GDM1 (cell line): ENCODE results near the gene NKD2.
"Not testable (repeated sequence)": the region's sequence is repeated elsewhere in the genome, so short reads cannot be mapped to it uniquely, and the experiment has no call there.

Source experiments
- DNase-seq: peaks from one replicate; lab custom pipeline; 2025; lab: John Stamatoyannopoulos, UW

NKD2 gene

DNA sequence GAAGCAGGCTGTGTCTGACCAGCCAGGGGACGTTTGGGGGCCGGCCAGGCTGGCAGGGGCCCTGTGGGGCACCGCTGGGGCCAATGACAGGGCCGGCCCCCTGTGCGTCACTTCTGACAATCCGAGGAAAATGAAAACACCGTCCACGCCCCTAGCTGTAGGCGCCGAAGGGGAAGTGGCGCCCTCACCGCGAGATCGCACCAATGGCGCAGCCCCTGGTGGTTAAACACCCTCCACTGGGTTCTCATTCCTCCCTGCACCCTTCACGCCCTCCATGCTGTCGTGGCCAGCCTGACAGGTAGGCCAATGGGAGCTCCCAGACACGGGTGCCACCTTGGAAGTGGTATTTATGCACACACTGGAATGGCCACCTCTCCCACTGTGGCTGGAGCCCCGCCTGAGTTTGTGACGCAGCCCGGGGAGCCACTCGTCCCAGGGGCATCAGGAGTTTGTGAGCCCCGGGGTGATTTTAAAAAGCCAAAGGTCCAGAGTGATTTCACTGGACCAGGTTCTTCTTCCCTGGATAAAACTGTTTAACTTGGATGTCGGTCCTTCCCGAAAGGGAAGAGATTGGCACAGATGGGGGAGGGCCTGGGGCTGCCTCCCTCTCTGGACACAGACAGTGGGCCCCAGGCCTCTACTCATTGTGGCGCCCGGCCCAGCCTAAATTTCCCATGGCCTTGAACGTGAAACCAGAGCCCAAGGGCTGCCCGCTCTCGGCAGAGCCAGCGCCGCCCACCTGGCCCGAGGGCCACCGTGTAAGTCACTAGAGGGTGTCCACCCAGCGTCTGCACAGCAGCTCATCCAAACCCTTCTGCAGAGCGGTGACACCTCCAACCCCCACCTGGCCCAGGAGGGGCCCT is 49.7 kb downstream of the NKD2 start:
- no peak for DNase-seq

GRCh38 chr5:1058988-1059883 is 50.6 kb downstream of the NKD2 start:
- no peak for DNase-seq

DNA sequence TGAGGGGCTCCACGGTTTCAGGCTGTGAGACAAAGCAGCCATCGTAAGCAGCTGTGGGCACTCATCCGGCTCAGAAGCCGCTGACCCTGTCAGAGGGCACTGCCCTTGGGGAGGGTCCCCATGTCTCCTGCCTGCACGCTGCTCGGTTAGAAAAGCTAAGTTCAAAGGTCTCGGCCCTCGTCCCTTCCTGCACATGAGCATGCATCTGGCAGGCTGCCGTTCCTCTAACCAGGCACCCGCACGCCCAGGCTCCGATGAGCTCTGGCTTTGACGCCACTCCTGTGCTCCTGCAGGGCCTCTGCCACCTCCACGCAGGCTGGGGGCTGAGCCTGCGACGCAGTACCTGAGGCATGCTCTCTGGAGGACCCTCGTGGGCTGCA is 51.3 kb downstream of the NKD2 start:
- DNase-seq = no peak

DNA sequence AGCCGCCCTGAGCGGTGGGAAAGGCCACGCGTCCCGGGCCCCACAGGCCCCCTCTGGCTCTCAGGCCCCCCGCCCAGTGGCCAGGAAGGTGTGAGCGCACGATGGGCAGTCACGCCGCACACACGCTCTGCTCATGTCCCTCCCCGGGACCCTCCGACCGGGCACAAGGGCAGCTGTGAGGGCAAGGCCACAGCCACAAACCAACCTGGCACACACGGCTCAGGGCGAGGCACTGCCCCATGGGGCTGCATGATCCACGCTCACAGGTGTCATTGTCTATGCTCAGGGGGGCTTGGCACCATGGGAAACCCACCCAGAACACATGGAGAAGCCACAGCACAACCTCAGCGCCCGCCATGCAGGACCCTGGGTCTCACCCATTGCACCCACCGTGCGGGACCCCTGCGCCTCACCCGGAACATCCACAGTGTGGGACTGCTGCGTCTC is 52.0 kb downstream of the NKD2 start:
- no peak for DNase-seq

DNA sequence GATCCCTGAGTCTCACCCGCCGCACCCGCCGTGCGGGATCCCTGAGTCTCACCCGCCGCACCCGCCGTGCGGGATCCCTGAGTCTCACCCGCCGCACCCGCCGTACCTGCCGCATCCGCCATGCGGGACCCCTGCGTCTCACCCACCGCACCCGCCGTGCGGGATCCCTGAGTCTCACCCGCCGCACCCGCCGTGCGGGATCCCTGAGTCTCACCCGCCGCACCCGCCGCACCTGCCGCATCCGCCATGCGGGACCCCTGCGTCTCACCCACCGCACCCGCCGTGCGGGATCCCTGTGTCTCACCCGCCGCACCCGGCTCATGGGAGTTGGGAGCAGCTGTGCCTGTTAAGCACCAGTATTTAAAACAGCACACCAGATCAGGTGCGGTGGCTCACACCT is 52.7 kb downstream of the NKD2 start:
- not testable (repeated sequence) for DNase-seq

DNA sequence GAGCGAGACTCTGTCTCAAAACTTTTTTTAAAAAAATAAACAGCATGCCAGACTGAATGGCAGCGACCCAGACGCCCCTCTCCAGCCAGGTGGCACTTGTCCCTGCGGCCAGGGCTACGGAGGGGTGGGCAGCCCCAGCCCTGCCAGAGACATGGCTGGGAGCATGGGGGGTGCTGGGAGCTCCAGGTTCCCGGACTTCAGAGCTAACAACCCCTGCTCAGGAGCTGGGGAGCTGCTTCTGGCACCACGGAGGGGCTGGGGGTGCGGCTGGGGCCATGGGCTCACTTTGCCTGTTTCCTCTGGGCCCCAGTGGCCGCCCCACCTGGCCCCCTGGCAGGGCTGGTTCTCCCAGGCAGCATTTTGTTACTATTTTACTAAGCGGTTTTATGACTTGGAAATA is 53.3 kb downstream of the NKD2 start:
- DNase-seq = no peak

DNA sequence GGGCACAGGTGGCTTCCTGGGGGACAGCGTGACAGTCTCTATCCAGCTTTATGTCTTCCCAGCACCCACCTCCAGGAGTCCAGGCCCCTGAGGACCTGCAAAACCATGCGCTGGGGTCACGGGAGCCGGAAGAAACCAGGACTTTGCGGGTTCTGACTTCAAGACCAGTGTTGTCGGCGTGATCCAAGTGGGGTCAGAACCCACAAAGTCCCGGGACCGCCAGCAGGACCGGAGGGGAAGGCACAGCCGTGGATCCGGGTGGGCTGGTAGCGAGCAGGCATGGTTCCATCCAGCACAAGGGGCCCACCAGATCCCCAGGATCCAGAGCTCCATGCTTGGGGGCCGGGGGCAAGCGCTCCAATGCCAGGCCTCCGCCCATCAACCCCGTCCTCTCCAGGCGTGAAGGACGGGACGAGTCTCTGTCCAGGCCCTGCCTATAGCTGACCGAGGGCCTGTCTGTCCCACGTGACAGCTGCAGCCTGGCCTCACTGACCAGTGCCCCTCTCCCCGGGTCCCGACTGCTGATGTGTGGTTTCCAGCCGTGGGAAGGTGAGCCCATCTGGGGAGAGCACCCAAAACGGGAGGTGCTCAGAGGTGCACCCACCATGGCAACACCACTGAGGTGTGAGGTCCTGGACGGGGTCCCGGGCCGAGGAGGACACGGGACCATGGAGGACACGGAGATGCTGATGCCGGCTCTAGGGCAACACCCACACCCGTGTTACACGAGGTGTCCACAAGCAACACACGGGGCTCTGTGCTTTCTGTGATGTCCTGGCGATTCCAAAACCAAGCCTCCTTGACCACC is 54.4 kb downstream of the NKD2 start:
- no peak for DNase-seq

GRCh38 chr5:1063661-1064382 is 55.2 kb downstream of the NKD2 start:
- no peak for DNase-seq

DNA sequence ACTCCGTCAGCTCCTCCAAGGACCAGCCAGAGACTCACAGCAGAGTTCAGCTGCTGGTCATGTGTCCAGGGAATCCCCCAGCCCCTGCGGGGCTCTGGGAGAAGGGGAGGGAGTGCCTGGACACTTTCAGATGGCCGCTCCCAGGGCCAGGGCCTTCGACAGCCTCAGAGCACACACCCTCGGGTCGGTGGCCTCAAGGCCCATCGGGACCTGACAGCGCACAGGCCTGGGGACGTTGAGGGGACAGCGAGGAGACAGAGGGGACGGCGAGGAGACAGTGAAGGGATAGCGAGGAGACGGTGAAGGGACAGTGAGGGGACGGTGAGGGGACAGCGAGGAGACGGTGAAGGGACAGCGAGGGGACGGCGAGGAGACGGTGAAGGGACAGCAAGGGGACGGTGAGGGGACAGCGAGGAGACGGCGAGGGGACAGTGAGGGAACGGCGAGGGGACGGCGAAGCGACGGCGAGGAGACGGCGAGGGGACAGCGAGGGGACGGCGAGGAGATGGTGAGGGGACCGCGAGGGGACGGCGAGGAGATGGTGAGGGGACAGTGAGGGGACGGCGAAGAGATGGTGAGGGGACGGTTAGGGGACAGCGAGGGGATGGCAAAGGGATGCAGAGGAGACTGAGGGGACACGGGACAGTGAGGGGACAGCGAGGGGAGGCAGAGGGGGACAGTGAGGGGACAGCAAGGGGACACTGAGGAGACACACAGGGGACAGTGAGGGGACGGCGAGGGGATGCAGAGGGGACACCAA is 56.0 kb downstream of the NKD2 start:
- no peak for DNase-seq

DNA sequence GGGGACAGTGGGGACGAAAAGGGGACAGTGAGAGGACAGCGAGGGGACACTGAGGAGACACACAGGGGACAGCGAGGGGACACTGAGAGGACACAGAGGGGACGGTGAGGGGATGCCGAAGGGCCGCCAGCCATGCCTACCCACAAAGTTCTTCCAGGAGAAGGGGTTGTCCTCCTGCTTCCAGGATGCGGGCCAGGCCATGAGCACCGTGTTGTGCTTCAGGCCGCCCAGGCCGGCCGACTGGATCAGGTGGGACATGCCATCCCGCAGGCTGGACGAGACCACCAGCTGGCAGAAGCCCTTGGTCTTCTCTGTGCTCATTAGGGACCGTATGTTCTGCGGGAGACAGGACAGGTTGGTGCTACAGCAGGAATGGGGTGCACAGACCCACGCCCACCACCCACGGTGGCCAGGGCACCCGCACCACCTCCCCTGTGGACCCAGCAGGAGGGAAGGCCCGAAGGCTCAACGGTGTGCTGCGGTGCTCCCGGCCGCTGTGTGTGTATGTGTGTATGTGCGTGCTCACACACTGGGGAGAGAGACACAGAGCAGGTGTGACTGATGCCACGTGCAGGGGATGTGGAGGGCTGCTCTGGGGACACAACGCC is 56.6 kb downstream of the NKD2 start:
- DNase-seq = no peak

GRCh38 chr5:1065891-1066650 is 57.5 kb downstream of the NKD2 start:
- DNase-seq = no peak

- no peak for DNase-seq
Measured at GRCh38 chr5:1066676-1067075, 58.1 kb downstream of the NKD2 start.

DNA sequence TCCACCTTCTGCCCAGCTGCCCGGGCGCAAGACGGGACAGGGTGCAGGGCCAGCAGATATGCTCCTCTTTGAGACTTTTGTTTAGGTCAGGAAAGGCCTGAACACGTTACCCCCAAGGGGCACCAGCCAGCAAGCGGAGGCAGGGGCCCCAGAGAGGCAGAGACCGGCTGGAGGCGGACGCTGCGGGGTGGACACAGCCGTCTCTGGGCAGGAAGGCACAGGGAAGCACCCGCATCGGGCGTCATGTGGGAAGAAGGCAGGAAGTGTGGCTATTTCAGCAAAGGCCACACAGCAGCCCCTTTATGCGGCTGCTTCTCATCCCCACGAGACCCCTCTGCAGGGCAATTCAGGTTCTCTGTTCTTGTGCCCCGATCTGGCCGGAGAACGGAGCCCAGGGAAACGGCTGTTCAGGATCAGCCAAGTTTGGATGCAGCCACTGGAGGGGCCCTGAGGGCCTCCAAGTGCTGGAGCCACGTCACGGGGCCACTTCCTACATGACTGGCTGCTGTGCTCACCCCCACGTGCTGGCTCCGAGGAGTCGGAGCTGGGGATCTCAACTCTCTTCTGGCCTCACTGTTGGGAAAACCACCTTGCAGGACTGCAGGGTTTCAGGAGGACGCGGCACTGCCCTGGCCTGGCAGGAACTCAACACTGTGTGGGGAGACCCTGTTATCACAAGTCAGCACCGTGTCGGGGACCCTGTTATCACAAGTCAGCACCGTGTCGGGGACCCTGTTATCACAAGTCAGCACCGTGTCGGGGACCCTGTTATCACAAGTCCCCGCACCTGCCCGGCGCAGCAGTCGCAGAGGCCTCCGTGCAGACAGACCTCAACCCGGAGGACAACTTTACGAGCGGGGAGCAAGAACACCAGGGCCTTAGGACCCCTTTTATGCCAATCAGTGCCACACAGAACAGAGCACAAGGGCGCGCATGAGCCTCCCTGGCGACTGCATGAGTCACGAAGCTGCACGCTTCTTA is 58.8 kb downstream of the NKD2 start:
- DNase-seq = no peak

DNA sequence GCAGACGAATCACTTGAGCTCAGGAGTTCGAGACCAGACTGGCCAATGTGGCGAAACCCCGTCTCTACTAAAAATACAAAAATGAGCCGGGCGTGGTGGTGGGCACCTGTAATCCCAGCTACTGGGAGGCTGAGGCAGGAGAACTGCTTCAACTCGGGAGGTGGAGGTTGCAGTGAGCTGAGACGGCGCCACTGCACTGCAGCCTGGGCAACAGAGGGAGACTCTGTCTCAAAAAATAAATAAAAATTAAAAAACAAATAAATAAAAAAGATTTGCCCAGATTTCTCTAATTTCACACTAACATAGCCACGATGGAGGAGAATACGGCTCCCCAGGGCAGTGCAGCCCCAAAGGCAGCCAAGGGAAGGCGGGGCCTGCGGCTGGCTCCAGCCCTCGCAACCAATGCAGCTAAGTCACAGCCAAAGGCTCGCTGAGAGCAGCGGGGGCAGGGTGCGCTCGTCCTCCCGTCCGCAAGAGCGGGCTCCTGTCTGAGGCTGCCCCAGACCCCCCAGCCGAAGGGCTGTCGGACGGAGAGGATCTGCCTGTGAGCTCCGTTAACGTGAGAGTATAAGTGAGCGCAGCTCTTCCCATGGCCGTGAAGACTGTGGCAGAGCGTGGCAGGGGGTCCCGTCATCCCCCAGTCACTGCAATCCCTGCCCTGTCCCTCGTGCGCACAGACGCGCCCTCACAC is 59.7 kb downstream of the NKD2 start:
- DNase-seq = no peak

GRCh38 chr5:1068895-1069719 is 60.5 kb downstream of the NKD2 start:
- no peak for DNase-seq

DNA sequence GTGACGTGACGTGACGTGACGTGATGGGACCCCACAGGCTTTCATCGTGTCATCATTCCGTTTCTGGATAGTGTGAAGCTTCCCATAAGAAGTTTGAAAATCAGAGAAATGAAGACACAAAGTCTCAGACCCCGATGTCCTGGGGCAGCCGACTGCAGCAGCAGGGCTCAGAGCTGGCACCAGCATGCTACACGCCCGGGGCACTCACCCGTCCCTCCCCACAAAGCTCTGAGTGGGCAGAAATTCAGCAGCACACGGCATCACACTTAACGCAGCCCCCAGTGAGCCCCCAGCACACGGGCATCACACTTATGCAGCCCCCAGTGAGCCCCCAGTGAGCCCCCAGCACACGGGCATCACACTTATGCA is 61.1 kb downstream of the NKD2 start:
- DNase-seq = no peak
